GM12878 (cell line): ENCODE results near the gene CDC42SE2. TPM values are rescaled to one million over a fixed set of nuclear protein-coding genes. Genes with fewer than 3 reads are reported as not detected.
A peak's percentile ranks its signal among the peaks of the same experiment; 100 is the strongest.

ENCODE experiments used
- ATAC-seq: fragments of 200-7000 bp; cut with Tn5 transposase; 3 replicates; pipeline ENCODE4 v1.9.1; 2020; ENCODE audit warnings: mild to moderate bottlenecking, moderate library complexity
- BruUV-seq: library from RNA; stranded (reverse); fragments of 400-500 nt; replicated peaks from 2 replicates; lab custom pipeline; 2021; lab: Mats Ljungman, UMichigan
- CTCF ChIA-PET: fragments of 300-600 bp; sonication (Branson Sonifier 250); formaldehyde crosslinking; extraction: SDS; loops from one replicate; lab custom pipeline; 2021; ENCODE audit warnings: inconsistent platforms; lab: Yijun Ruan, JAX
- POLR2A ChIA-PET: fragments of 350-600 bp; formaldehyde crosslinking; extraction: SDS; loops from one replicate; lab custom pipeline; 2021; ENCODE audit warnings: inconsistent platforms; lab: Charles Lee
- RAD21 ChIA-PET: fragments of 300-600 bp; sonication (Branson Sonifier 250); formaldehyde crosslinking; loops from one replicate; lab custom pipeline; 2023; ENCODE audit warnings: antibody characterized with exemption; ENCODE audit not compliant: unreplicated experiment; lab: Charles Lee
- SMC1A ChIA-PET: fragments of 300-600 bp; sonication (Branson Sonifier 250); formaldehyde crosslinking; loops from one replicate; lab custom pipeline; 2023; ENCODE audit not compliant: unreplicated experiment, uncharacterized antibody; lab: Charles Lee
- DNase-seq: peaks from one replicate; pipeline ENCODE4 v3.0.0-alpha.2; 2011; ENCODE audit warnings: low read depth, low spot score
- FAIRE-seq: peaks from 3 replicates; lab custom pipeline; 2011; peaks lifted over from hg19 to GRCh38; lab: Jason Lieb, UNC
- H2AFZ ChIP-seq: 2 replicates; pipeline ENCODE4 v1.6.0; 2011; ENCODE audit warnings: low read depth, low read length, control low read depth; ENCODE audit not compliant: control insufficient read depth
- H3K27ac ChIP-seq: 2 replicates; pipeline ENCODE4 v1.5.1; 2011; ENCODE audit warnings: control low read depth; ENCODE audit not compliant: control insufficient read depth, insufficient read depth
- H3K27me3 ChIP-seq, 2 experiments: replicated peaks in 1 of 2; 2 replicates each; pipeline versions ENCODE4 v1.6.0 to v1.6.1; 2011; ENCODE audit warnings: low read length in 1 of 2; ENCODE audit not compliant: control insufficient read depth in 2 of 2, insufficient read depth in 2 of 2
- H3K36me3 ChIP-seq, 2 experiments: 2 replicates each; pipeline ENCODE4 v1.5.1; 2011; ENCODE audit warnings: low read length in 1 of 2; ENCODE audit not compliant: control insufficient read depth in 2 of 2, insufficient read depth in 2 of 2
- H3K4me1 ChIP-seq: 2 replicates; pipeline ENCODE4 v1.6.1; 2011; ENCODE audit warnings: mild to moderate bottlenecking, low read length, moderate library complexity, mixed read lengths; ENCODE audit not compliant: control insufficient read depth, insufficient read depth
- H3K4me2 ChIP-seq: 2 replicates; pipeline ENCODE4 v1.6.0; 2011; ENCODE audit warnings: control low read depth; ENCODE audit not compliant: control insufficient read depth, insufficient read depth
- H3K4me3 ChIP-seq: fragments of 200-600 bp; sonication (generic); 2 replicates; pipeline ENCODE4 v1.5.1; 2016
- H3K79me2 ChIP-seq: 2 replicates; pipeline ENCODE4 v1.6.0; 2011; ENCODE audit warnings: low read length; ENCODE audit not compliant: control insufficient read depth, insufficient read depth
- H3K9ac ChIP-seq: 2 replicates; pipeline ENCODE4 v1.8.0; 2011; ENCODE audit warnings: low read length, control low read depth, mixed read lengths; ENCODE audit not compliant: control insufficient read depth, insufficient read depth
- H3K9me3 ChIP-seq: replicated peaks from 3 replicates; pipeline ENCODE4 v1.5.1; 2011; ENCODE audit warnings: mild to moderate bottlenecking, low read length; ENCODE audit not compliant: control insufficient read depth, insufficient read depth
- H4K20me1 ChIP-seq: 2 replicates; pipeline ENCODE4 v1.6.0; 2011; ENCODE audit not compliant: control insufficient read depth, insufficient read depth
- ATF7 ChIP-seq: fragments of 450-650 bp; IDR thresholded peaks from 2 replicates; pipeline ENCODE4 v1.6.1; 2016; ENCODE audit warnings: low read depth, mild to moderate bottlenecking
- BACH1 ChIP-seq: fragments of 450-650 bp; IDR thresholded peaks from 2 replicates; pipeline ENCODE4 v1.6.1; 2017; ENCODE audit warnings: mild to moderate bottlenecking, borderline replicate concordance
- CBX5 ChIP-seq: sonication (generic); IDR thresholded peaks from 2 replicates; pipeline ENCODE4 v1.6.1; 2016; ENCODE audit warnings: low read depth, moderate library complexity, mild to moderate bottlenecking, inconsistent platforms
- CREM ChIP-seq: IDR thresholded peaks from 2 replicates; pipeline ENCODE4 v1.6.1; 2014; ENCODE audit warnings: antibody characterized with exemption, low read depth
- CUX1 ChIP-seq: IDR thresholded peaks from 2 replicates; pipeline ENCODE4 v1.6.1; 2012; ENCODE audit warnings: improper control_type of control experiment, low read depth, low read length; ENCODE audit not compliant: insufficient replicate concordance
- IKZF1 ChIP-seq: fragments of 450-650 bp; conservative IDR thresholded peaks from 2 replicates; pipeline ENCODE4 v1.6.1; 2017; ENCODE audit warnings: antibody characterized with exemption, mild to moderate bottlenecking
- IKZF2 ChIP-seq, 2 experiments: fragments of 450-650 bp; IDR thresholded peaks; 2 replicates each; pipeline ENCODE4 v1.6.1; 2017; ENCODE audit warnings: mild to moderate bottlenecking in 2 of 2, moderate library complexity in 2 of 2
- JUNB ChIP-seq: IDR thresholded peaks from 2 replicates; pipeline ENCODE4 v1.6.1; 2016; ENCODE audit warnings: antibody characterized with exemption, mild to moderate bottlenecking
- JUND ChIP-seq: IDR thresholded peaks from 2 replicates; pipeline ENCODE4 v1.6.1; 2012; ENCODE audit warnings: low read depth, mild to moderate bottlenecking, low read length, improper control_type of control experiment, moderate library complexity
- KAT2A ChIP-seq: conservative IDR thresholded peaks from 2 replicates; pipeline ENCODE4 v1.6.1; 2011; ENCODE audit warnings: low read depth, low read length; ENCODE audit not compliant: control insufficient read depth
- MEF2B ChIP-seq: fragments of 450-650 bp; IDR thresholded peaks from 2 replicates; pipeline ENCODE4 v1.6.1; 2018; ENCODE audit warnings: mild to moderate bottlenecking, moderate library complexity; ENCODE audit not compliant: partially characterized antibody, poor library complexity, severe bottlenecking
- NBN ChIP-seq: fragments of 450-650 bp; IDR thresholded peaks from 2 replicates; pipeline ENCODE4 v1.6.1; 2016
- STAT3 ChIP-seq: IDR thresholded peaks from 2 replicates; pipeline ENCODE4 v1.6.1; 2011; ENCODE audit warnings: low read depth, low read length, improper control_type of control experiment
- SUPT20H ChIP-seq: IDR thresholded peaks from 2 replicates; pipeline ENCODE4 v1.6.1; 2011; ENCODE audit warnings: low read depth, mild to moderate bottlenecking, low read length, moderate library complexity, borderline replicate concordance; ENCODE audit not compliant: control insufficient read depth
- ZNF687 ChIP-seq: fragments of 450-650 bp; IDR thresholded peaks from 2 replicates; pipeline ENCODE4 v1.6.1; 2017; ENCODE audit warnings: mild to moderate bottlenecking, moderate library complexity
- WGBS: methylation state at CpG from one replicate; pipeline ENCODE4 v1.1.6; 2016; ENCODE audit warnings: low lambda C conversion rate; ENCODE audit not compliant: insufficient replicate concordance, insufficient coverage; ENCODE audit errors: missing lambda C conversion rate; 5-methylcytosine and 5-hydroxymethylcytosine counted together
- in situ Hi-C: fragments of 300-500 bp; cut with MboI; formaldehyde crosslinking; loops from 9 replicates; pipeline ENCODE4 v1.14.3; 2018; ENCODE audit warnings: mixed read lengths
- intact Hi-C: fragments of 100-400 bp; cut with micrococcal nuclease; formaldehyde crosslinking; loops from one replicate; pipeline ENCODE4 v1.14.2; 2022; ENCODE audit not compliant: unreplicated experiment
- polyA plus RNA-seq, 11 experiments: library from polyadenylated mRNA; depleted of rRNA in 4 of 11; unstranded in 6 of 11; stranded (reverse) in 5 of 11; fragments of >200 nt; fragmentation: Nextera tagmentation in 4 of 11; fragmentation: Illumina TruSeq in 1 of 11; extraction: Ambion mirVana in 4 of 11; extraction: Trizol in 1 of 11; gene quantifications; 1 replicate in 1 of 11; 2 replicates in 10 of 11; pipeline versions ENCODE4 v1.2.1 to v1.2.3, GENCODE V29; 2011 to 2016; ENCODE audit warnings: inconsistent platforms in 2 of 11, missing spikeins in 2 of 11, low read depth in 1 of 11
- total RNA-seq, 4 experiments: library from RNA; depleted of rRNA in 3 of 4; stranded (reverse); fragments of >200 nt in 3 of 4; fragmentation: Illumina TruSeq in 1 of 4; extraction: Trizol in 1 of 4; gene quantifications; 2 replicates each; pipeline versions ENCODE4 v1.2.1 to v1.2.3, GENCODE V29; 2013 to 2021

The CDC42SE2 gene
- total and polyA plus RNA-seq, 10 of the 15 experiments (the other 5 are each of a cell fraction or from before 2014, with no cell fraction given), result 57.0 to 148 (median 80.3) TPM

DNA sequence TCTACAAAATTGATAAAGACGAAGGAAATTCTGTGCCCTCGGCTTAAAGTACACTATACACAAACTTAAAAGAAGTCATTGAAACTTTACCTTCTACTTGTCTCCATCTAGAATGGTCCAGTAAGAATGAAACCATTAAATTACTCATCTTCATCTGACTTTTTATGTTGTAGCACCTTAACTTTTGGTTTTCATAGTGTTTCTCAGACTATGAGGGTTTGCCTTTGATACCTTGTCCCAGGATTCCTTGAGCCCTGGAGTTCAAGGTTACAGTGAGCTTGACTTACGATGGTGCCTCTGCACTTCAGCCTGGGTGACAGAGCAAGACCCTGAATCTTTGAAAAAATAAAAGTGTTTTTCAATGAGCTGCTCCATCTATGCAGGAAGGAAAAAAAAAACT, 132.2 kb downstream of the CDC42SE2 start:
- Histone ChIP-seq H3K9me3 (no peaks in the 10 kb centered on the region; the same call in 2 of the 3 replicates), H3K4me1 (peaks cover 29% of the 10 kb centered on the region), H4K20me1 (no peaks in the 10 kb centered on the region), H3K4me3 (no peak overlapping the region), H3K27me3 (no peaks in the 10 kb centered on the region), H2AFZ (no peak overlapping the region), H3K9ac (no peak overlapping the region), H3K79me2 (peaks cover 2% of the 10 kb centered on the region; the same call in 1 of the 2 replicates), H3K27ac (peak overlapping the region; percentile 45), H3K36me3 (peaks cover 5 to 31% of the 10 kb centered on the region in 2 experiments), H3K4me2 (peak overlapping the region; percentile 63; the same call in 1 of the 2 replicates)
- CTCF ChIA-PET, result interaction anchor here (0.8 to 1.9 kb wide), 9 partner anchors 9 to 524 kb away, joined by 3 to 9 read pairs (median 4); no protein-coding TSS in a partner anchor
- no peak for DNase-seq
- POLR2A ChIA-PET, result interaction anchor here (1.0 to 1.5 kb wide), 5 partner anchors 10 to 183 kb away, joined by 3 to 4 read pairs (median 3); no protein-coding TSS in a partner anchor
- SMC1A ChIA-PET, result interaction anchor here (0.6 to 4.1 kb wide), 19 partner anchors 9 to 232 kb away, joined by 3 to 42 read pairs (median 4); partner anchors contain the start of gene CDC42SE2
- no TSS peak for BruUV-seq
- ATAC-seq, result peak; percentile 83
- intact Hi-C loops (no loop called here), in situ Hi-C loops (no loop called here)
- 2% methylated on average over 3 of the region's 3 CpGs for WGBS
- peak; percentile 81 for FAIRE-seq
- RAD21 ChIA-PET, result interaction anchor here (0.7 to 4.4 kb wide), 17 partner anchors 10 to 525 kb away, joined by 3 to 29 read pairs (median 4); no protein-coding TSS in a partner anchor
- TF ChIP-seq ZNF687, result peak; percentile 62
- TF ChIP-seq BACH1, result peak; percentile 78; the same call in 1 of the 2 replicates
- peak; percentile 15 for TF ChIP-seq MEF2B
- TF ChIP-seq STAT3, result no peak
- TF ChIP-seq ATF7, result peak; percentile 75
- TF ChIP-seq IKZF2 (IDR thresholded peaks at IDR 0.05), result peak; percentile 66 to 74; a peak in 3 of 4 replicates
- peak; percentile 42; the same call in 1 of the 2 replicates for TF ChIP-seq CBX5
- TF ChIP-seq JUND, result peak; percentile 84; the same call in 1 of the 2 replicates
- peak; percentile 98 for TF ChIP-seq JUNB
- TF ChIP-seq IKZF1, result 0 out of 2 replicates have a peak, but pooled peaks have one; percentile 37
- TF ChIP-seq CREM, result 0 out of 2 replicates have a peak, but pooled peaks have one; percentile 29
- TF ChIP-seq NBN, result peak; percentile 46; the same call in 1 of the 2 replicates
- peak; percentile 48 for TF ChIP-seq CUX1
- no peak for TF ChIP-seq SUPT20H
- TF ChIP-seq KAT2A, result no peak
